ENCODE results near the gene KCND3.

DNA sequence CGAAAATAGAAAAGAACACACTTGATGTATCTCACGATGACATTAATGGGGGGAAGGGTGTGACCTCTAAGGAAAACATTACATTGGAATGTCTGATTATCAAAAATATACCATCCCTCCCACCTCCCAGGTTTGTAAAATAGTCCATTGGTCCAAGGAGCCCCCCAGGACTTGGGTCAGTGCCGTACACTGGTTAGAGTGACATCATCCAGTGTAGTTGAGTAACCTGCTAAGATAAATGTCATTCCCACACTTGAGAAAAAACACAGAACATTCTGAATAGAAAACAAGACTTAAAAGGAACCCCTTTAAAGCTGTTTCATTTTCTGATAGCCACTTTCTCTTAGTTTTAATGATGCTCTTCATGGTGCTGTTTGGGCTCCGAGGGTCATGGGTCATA, 218.6 kb downstream of the KCND3 start:
- TF ChIP-seq FOXP2 (optimal IDR thresholded peaks at IDR 0.05; ENCODE audit: control extremely low read depth, extremely low read length, insufficient read depth) (no peak), EZH2 (IDR thresholded peaks at IDR 0.05) (no peak), POLR2AphosphoS5 (IDR thresholded peaks at IDR 0.05; ENCODE audit: borderline replicate concordance, low read depth, low read length) (no peak)

All from SK-N-MC (cell line).